ENCODE results near the gene HADHA.

- no peak for TF ChIP-seq SUZ12 (IDR thresholded peaks at IDR 0.05; ENCODE audit: extremely low read depth, insufficient read depth, insufficient read length)
- no peak for TF ChIP-seq YY1 (IDR thresholded peaks at IDR 0.05; ENCODE audit: insufficient read depth, insufficient read length)
- no peak for TF ChIP-seq ZNF274 (IDR thresholded peaks at IDR 0.05; ENCODE audit: low read depth, low read length)
These were observed 25.2 kb upstream of the HADHA start for GRCh38 chr2:26269571-26270158.
